GM12892 (cell line): Measurements from ENCODE around the gene PODXL.

ENCODE experiments used
- DNase-seq: peaks from one replicate; pipeline ENCODE4 v3.0.0; 2011; ENCODE audit not compliant: insufficient read length
- FAIRE-seq: peaks from 2 replicates; lab custom pipeline; 2011; peaks lifted over from hg19 to GRCh38; lab: Jason Lieb, UNC
- POLR2A ChIP-seq: IDR thresholded peaks from 2 replicates; pipeline ENCODE4 v1.6.1; 2011; ENCODE audit warnings: low read depth, low read length, control low read depth
- POLR2AphosphoS5 ChIP-seq: IDR thresholded peaks from 2 replicates; pipeline ENCODE4 v1.6.1; 2011; ENCODE audit warnings: low read depth, low read length, control low read depth
- TAF1 ChIP-seq: IDR thresholded peaks from 2 replicates; pipeline ENCODE4 v1.6.1; 2011; ENCODE audit warnings: low read depth, mild to moderate bottlenecking, control low read depth, low read length, borderline replicate concordance

PODXL gene

GRCh38 chr7:131586759-131587158 is 30.3 kb upstream of the PODXL start:
- no peak for FAIRE-seq
- TF ChIP-seq POLR2AphosphoS5 (no peak), POLR2A (no peak), TAF1 (no peak)
- no peak for DNase-seq

- DNase-seq, result no peak
- TF ChIP-seq POLR2AphosphoS5 (no peak), TAF1 (no peak), POLR2A (no peak)
Observed at GRCh38 chr7:131586259-131586658, 29.8 kb upstream of the PODXL start.

GRCh38 chr7:131583430-131583829 is 27.0 kb upstream of the PODXL start:
- DNase-seq (no peak), FAIRE-seq (no peak)
- TF ChIP-seq TAF1 (no peak), POLR2AphosphoS5 (no peak), POLR2A (no peak)

More at GRCh38 chr7:131586259-131586658, 29.8 kb upstream of the PODXL start:
- FAIRE-seq, result no peak

- FAIRE-seq, result no peak
- TF ChIP-seq POLR2A (no peak), POLR2AphosphoS5 (no peak), TAF1 (no peak)
- DNase-seq, result no peak
Observed at GRCh38 chr7:131581241-131582051, 25.0 kb upstream of the PODXL start.

- TF ChIP-seq TAF1 (no peak), POLR2AphosphoS5 (no peak), POLR2A (no peak)
- no peak for FAIRE-seq
- DNase-seq, result no peak
Observed at GRCh38 chr7:131578602-131579001, 22.2 kb upstream of the PODXL start.

GRCh38 chr7:131574741-131575140 is 18.3 kb upstream of the PODXL start:
- DNase-seq (no peak), FAIRE-seq (no peak)
- TF ChIP-seq POLR2AphosphoS5, result no peak

- TF ChIP-seq TAF1 (no peak), POLR2A (no peak), POLR2AphosphoS5 (no peak)
- DNase-seq, result no peak
- no peak for FAIRE-seq
Observed at GRCh38 chr7:131570401-131570800, 14.0 kb upstream of the PODXL start.

- no peak for FAIRE-seq
- TF ChIP-seq POLR2A (no peak), POLR2AphosphoS5 (no peak), TAF1 (no peak)
Observed at GRCh38 chr7:131568970-131569369, 12.5 kb upstream of the PODXL start.

GRCh38 chr7:131568510-131568909 is 12.1 kb upstream of the PODXL start:
- TF ChIP-seq POLR2A (no peak), TAF1 (no peak), POLR2AphosphoS5 (no peak)
- no peak for FAIRE-seq
- DNase-seq, result no peak

More at GRCh38 chr7:131568970-131569369, 12.5 kb upstream of the PODXL start:
- no peak for DNase-seq

- FAIRE-seq (no peak), DNase-seq (no peak)
- TF ChIP-seq TAF1, result no peak
- no peak for TF ChIP-seq POLR2A
- TF ChIP-seq POLR2AphosphoS5, result no peak
Observed at GRCh38 chr7:131564640-131565039, 8.2 kb upstream of the PODXL start.

GRCh38 chr7:131563918-131564317 is 7.5 kb upstream of the PODXL start:
- no peak for DNase-seq
- TF ChIP-seq POLR2A (no peak), TAF1 (no peak), POLR2AphosphoS5 (no peak)
- no peak for FAIRE-seq

GRCh38 chr7:131562941-131563340 is 6.5 kb upstream of the PODXL start:
- no peak for DNase-seq
- TF ChIP-seq POLR2AphosphoS5, result no peak
- FAIRE-seq, result no peak

GRCh38 chr7:131560061-131560460 is 3.6 kb upstream of the PODXL start:
- DNase-seq (no peak), FAIRE-seq (no peak)
- TF ChIP-seq POLR2AphosphoS5 (no peak), POLR2A (no peak), TAF1 (no peak)
